ENCODE data around the gene KIF17.

KIF17 gene

GRCh38 chr1:20660847-20661206 is 57.0 kb downstream of the KIF17 start:
- no peak for DNase-seq (ENCODE audit: low read depth)

GRCh38 chr1:20660363-20660762 is 57.4 kb downstream of the KIF17 start:
- DNase-seq (ENCODE audit: low read depth): no peak

- no peak for DNase-seq (ENCODE audit: low read depth)
Measured at GRCh38 chr1:20658166-20658915, 59.5 kb downstream of the KIF17 start.

GRCh38 chr1:20657024-20657423 is 60.8 kb downstream of the KIF17 start:
- no peak for DNase-seq (ENCODE audit: low read depth)

- no peak for DNase-seq (ENCODE audit: low read depth)
Measured at GRCh38 chr1:20654104-20654690, 63.6 kb downstream of the KIF17 start.

GRCh38 chr1:20652300-20652699 is 65.5 kb downstream of the KIF17 start:
- no peak for DNase-seq (ENCODE audit: low read depth)

- no peak for DNase-seq (ENCODE audit: low read depth)
Measured at GRCh38 chr1:20648946-20649345, 68.9 kb downstream of the KIF17 start.

- DNase-seq (ENCODE audit: low read depth): no peak
Measured at GRCh38 chr1:20648438-20648837, 69.4 kb downstream of the KIF17 start.

- no peak for DNase-seq (ENCODE audit: low read depth)
Measured at GRCh38 chr1:20645414-20645813, 72.4 kb downstream of the KIF17 start.

GRCh38 chr1:20644416-20644815 is 73.4 kb downstream of the KIF17 start:
- DNase-seq (ENCODE audit: low read depth): no peak

GRCh38 chr1:20643080-20643479 is 74.7 kb downstream of the KIF17 start:
- no peak for DNase-seq (ENCODE audit: low read depth)

- no peak for DNase-seq (ENCODE audit: low read depth)
Measured at GRCh38 chr1:20641975-20642374, 75.8 kb downstream of the KIF17 start.

GRCh38 chr1:20640183-20640597 is 77.6 kb downstream of the KIF17 start:
- peak; percentile 30 for DNase-seq (ENCODE audit: low read depth)

- no peak for DNase-seq (ENCODE audit: low read depth)
Measured at GRCh38 chr1:20636785-20637347, 80.9 kb downstream of the KIF17 start.

GRCh38 chr1:20634594-20635084 is 83.2 kb downstream of the KIF17 start:
- DNase-seq (ENCODE audit: low read depth): no peak

- no peak for DNase-seq (ENCODE audit: low read depth)
Measured at GRCh38 chr1:20634065-20634593, 83.7 kb downstream of the KIF17 start.

GRCh38 chr1:20633190-20634064 is 84.4 kb downstream of the KIF17 start, which contains the start of gene PINK1:
TSS of gene PINK1 (plus strand) at chr1:20633458. CDS start at chr1:20633549, 91 bp downstream.
- DNase-seq (ENCODE audit: low read depth): peak; percentile 75

- DNase-seq (ENCODE audit: low read depth): no peak
Measured at GRCh38 chr1:20632386-20632785, 85.4 kb downstream of the KIF17 start.

GRCh38 chr1:20630729-20631128 is 87.1 kb downstream of the KIF17 start:
- no peak for DNase-seq (ENCODE audit: low read depth)

GRCh38 chr1:20626524-20626923 is 91.3 kb downstream of the KIF17 start:
- no peak for DNase-seq (ENCODE audit: low read depth)

- no peak for DNase-seq (ENCODE audit: low read depth)
Measured at GRCh38 chr1:20626098-20626427, 91.7 kb downstream of the KIF17 start.

Data from stimulated activated CD8-positive, alpha-beta memory T cell treated with anti-CD3 and anti-CD28 coated beads, Interleukin-12 subunit alpha, Interleukin-12 subunit beta, amount 100 ng/mL, for 1 hour (primary cell).